Measurements from ENCODE around the gene MUC5B.
"Not testable (repeated sequence)": the region's sequence is repeated elsewhere in the genome, so short reads cannot be mapped to it uniquely, and the experiment has no call there.

Gene MUC5B

GRCh38 chr11:1191786-1192470 lies 30.9 kb upstream of the MUC5B start:
- DNase-seq (ENCODE audit: low read depth in 2 of 2, low spot score in 1 of 2): not testable (repeated sequence)

GRCh38 chr11:1192741-1193325 lies 30.0 kb upstream of the MUC5B start:
- DNase-seq (ENCODE audit: low read depth in 2 of 2, low spot score in 1 of 2): no peak

- no peak for DNase-seq (ENCODE audit: low read depth in 2 of 2, low spot score in 1 of 2)
Observed at GRCh38 chr11:1193326-1194230, 29.3 kb upstream of the MUC5B start.

- no peak for DNase-seq (ENCODE audit: low read depth in 2 of 2, low spot score in 1 of 2)
Observed at GRCh38 chr11:1194231-1194976, 28.5 kb upstream of the MUC5B start.

- DNase-seq (ENCODE audit: low read depth in 2 of 2, low spot score in 1 of 2): no peak
Observed at GRCh38 chr11:1194977-1195681, 27.7 kb upstream of the MUC5B start.

- no peak for DNase-seq (ENCODE audit: low read depth in 2 of 2, low spot score in 1 of 2)
Observed at GRCh38 chr11:1195682-1196515, 27.0 kb upstream of the MUC5B start.

GRCh38 chr11:1196516-1197391 lies 26.1 kb upstream of the MUC5B start:
- no peak for DNase-seq (ENCODE audit: low read depth in 2 of 2, low spot score in 1 of 2)

GRCh38 chr11:1197431-1197885 lies 25.4 kb upstream of the MUC5B start:
- no peak for DNase-seq (ENCODE audit: low read depth in 2 of 2, low spot score in 1 of 2)

GRCh38 chr11:1197886-1198560 lies 24.8 kb upstream of the MUC5B start:
- no peak for DNase-seq (ENCODE audit: low read depth in 2 of 2, low spot score in 1 of 2)

GRCh38 chr11:1198561-1199240 lies 24.2 kb upstream of the MUC5B start:
- DNase-seq (ENCODE audit: low read depth in 2 of 2, low spot score in 1 of 2): no peak

GRCh38 chr11:1199241-1199750 lies 23.6 kb upstream of the MUC5B start:
- DNase-seq (ENCODE audit: low read depth in 2 of 2, low spot score in 1 of 2): no peak

- no peak for DNase-seq (ENCODE audit: low read depth in 2 of 2, low spot score in 1 of 2)
Observed at GRCh38 chr11:1199751-1200610, 22.9 kb upstream of the MUC5B start.

- DNase-seq (ENCODE audit: low read depth in 2 of 2, low spot score in 1 of 2): no peak
Observed at GRCh38 chr11:1200611-1201191, 22.2 kb upstream of the MUC5B start.

GRCh38 chr11:1201395-1202153 lies 21.3 kb upstream of the MUC5B start:
- DNase-seq (ENCODE audit: low read depth in 2 of 2, low spot score in 1 of 2): no peak

GRCh38 chr11:1202154-1202775 lies 20.6 kb upstream of the MUC5B start:
- DNase-seq (ENCODE audit: low read depth in 2 of 2, low spot score in 1 of 2): no peak
